ENCODE measurements around the gene MAZ. TPM values are rescaled to one million over a fixed set of nuclear protein-coding genes. Genes with fewer than 3 reads are reported as not detected.
"Not testable (repeated sequence)": the region's sequence is repeated elsewhere in the genome, so short reads cannot be mapped to it uniquely, and the experiment has no call there.

MAZ gene
- total RNA-seq, 4 donors from 2014 or later = 68.7 to 145 (median 96.4) TPM

- H3K4me1 ChIP-seq = peaks cover 0 to 9% of the 10 kb centered on the region in 2 donors
- no peak for DNase-seq
- no peak overlapping the region for H3K27ac ChIP-seq
- H3K36me3 ChIP-seq = no peaks in the 10 kb centered on the region
- H3K9me3 ChIP-seq = no peaks in the 10 kb centered on the region
- TF ChIP-seq POLR2A (IDR thresholded peaks at IDR 0.05) = no peak
- TF ChIP-seq CTCF (IDR thresholded peaks at IDR 0.05 in 4 of 5, conservative IDR thresholded peaks at IDR 0.05 in 1 of 5) = no peak
- intact Hi-C loops (cut with DNase I; ENCODE audit: low total_unique reads) (no loop called here), in situ Hi-C loops (cut with MboI; ENCODE audit: low sequenced_read_pairs in 4 of 4) (loop anchor here in 1 of 4 donors (10.0 kb wide), 1 partner anchor 69 kb away; no protein-coding TSS in a partner anchor)
- no peak overlapping the region for H3K4me3 ChIP-seq
- no peak for ATAC-seq
- H3K27me3 ChIP-seq = peaks cover 0 to 5% (median 3%) of the 10 kb centered on the region in 3 donors
Measured at GRCh38 chr16:29784157-29784556, 22.2 kb upstream of the MAZ start.

GRCh38 chr16:29784901-29785500 is 21.3 kb upstream of the MAZ start:
- H3K27me3 ChIP-seq = peaks cover 0 to 5% (median 0%) of the 10 kb centered on the region in 3 donors
- intact Hi-C loops (cut with DNase I; ENCODE audit: low total_unique reads) (no loop called here), in situ Hi-C loops (cut with MboI; ENCODE audit: low sequenced_read_pairs in 4 of 4) (loop anchor here in 1 of 4 donors (10.0 kb wide), 1 partner anchor 70 kb away; no protein-coding TSS in a partner anchor)
- H3K36me3 ChIP-seq = no peaks in the 10 kb centered on the region
- H3K9me3 ChIP-seq = no peaks in the 10 kb centered on the region
- H3K4me1 ChIP-seq = peaks cover 6 to 15% of the 10 kb centered on the region in 2 donors
- DNase-seq (peak; percentile 37 to 57), ATAC-seq (peak; percentile 76 to 83)
- H3K27ac ChIP-seq = no peak overlapping the region
- TF ChIP-seq CTCF (IDR thresholded peaks at IDR 0.05 in 4 of 5, conservative IDR thresholded peaks at IDR 0.05 in 1 of 5) (peak; percentile 71 to 90 (median 77)), POLR2A (IDR thresholded peaks at IDR 0.05) (no peak)
- peak overlapping the region; percentile 27 to 57 (median 35) for H3K4me3 ChIP-seq

GRCh38 chr16:29787155-29787554 is 19.2 kb upstream of the MAZ start:
- H3K27ac ChIP-seq; H3K27me3 ChIP-seq; H3K9me3 ChIP-seq; ATAC-seq; H3K36me3 ChIP-seq; DNase-seq; intact Hi-C loops (cut with DNase I; ENCODE audit: low total_unique reads); H3K4me3 ChIP-seq: not testable (repeated sequence)
- peaks cover 18 to 29% of the 10 kb centered on the region in 2 donors for H3K4me1 ChIP-seq
- in situ Hi-C loops (cut with MboI; ENCODE audit: low sequenced_read_pairs in 4 of 4) = loop anchor here in 1 of 4 donors (10.0 kb wide), 1 partner anchor 72 kb away; no protein-coding TSS in a partner anchor

GRCh38 chr16:29789775-29790182 is 16.6 kb upstream of the MAZ start:
- DNase-seq (no peak), ATAC-seq (peak; percentile 26 to 40)
- H3K27me3 ChIP-seq = no peaks in the 10 kb centered on the region
- TF ChIP-seq CTCF (IDR thresholded peaks at IDR 0.05 in 4 of 5, conservative IDR thresholded peaks at IDR 0.05 in 1 of 5) (no peak), POLR2A (IDR thresholded peaks at IDR 0.05) (no peak)
- intact Hi-C loops (cut with DNase I; ENCODE audit: low total_unique reads) (loop anchor here (1.0 to 10.0 kb wide), 7 partner anchors 16 to 1925 kb away; partner anchors contain the start of genes CDIPT, INO80E, KCTD13 and PAGR1), in situ Hi-C loops (cut with MboI; ENCODE audit: low sequenced_read_pairs in 4 of 4) (loop anchor here in 1 of 4 donors (10.0 kb wide), 1 partner anchor 75 kb away; no protein-coding TSS in a partner anchor)
- peaks cover 18 to 30% of the 10 kb centered on the region in 2 donors for H3K4me1 ChIP-seq
- H3K4me3 ChIP-seq = peak overlapping the region; percentile 91 to 95 (median 92)
- no peaks in the 10 kb centered on the region for H3K36me3 ChIP-seq
- peak overlapping the region; percentile 89 to 95 (median 93) for H3K27ac ChIP-seq
- no peaks in the 10 kb centered on the region for H3K9me3 ChIP-seq

- no peaks in the 10 kb centered on the region for H3K9me3 ChIP-seq
- peak within 1 kb of the TSS; percentile 89 to 95 (median 93) for H3K27ac ChIP-seq
- no peaks in the 10 kb centered on the region for H3K36me3 ChIP-seq
- ATAC-seq (peak; percentile 96 to 98), DNase-seq (peak; percentile 99)
- no peaks in the 10 kb centered on the region for H3K27me3 ChIP-seq
- peak; percentile 68 to 89 (median 79) for TF ChIP-seq CTCF (IDR thresholded peaks at IDR 0.05 in 4 of 5, conservative IDR thresholded peaks at IDR 0.05 in 1 of 5)
- TF ChIP-seq POLR2A (IDR thresholded peaks at IDR 0.05) = peak; percentile 51 to 60
- in situ Hi-C loops (cut with MboI; ENCODE audit: low sequenced_read_pairs in 4 of 4) = no loop called here
- peaks cover 18 to 24% of the 10 kb centered on the region in 2 donors for H3K4me1 ChIP-seq
- H3K4me3 ChIP-seq = peak within 1 kb of the TSS; percentile 91 to 95 (median 92)
- intact Hi-C loops (cut with DNase I; ENCODE audit: low total_unique reads) = loop anchor here (1.0 to 10.0 kb wide), 7 partner anchors 15 to 1924 kb away; partner anchors contain the start of genes CDIPT, INO80E, KCTD13 and PAGR1
Measured at GRCh38 chr16:29790183-29790948, 16.0 kb upstream of the MAZ start, which contains the start of gene KIF22. Gene KIF22 (plus strand): TSS chr16:29790751. CDS start chr16:29790760, 9 bp downstream.

Data from gastrocnemius medialis (tissue), 4 donors.